Measurements from ENCODE around the gene NDUFS2.

DNA sequence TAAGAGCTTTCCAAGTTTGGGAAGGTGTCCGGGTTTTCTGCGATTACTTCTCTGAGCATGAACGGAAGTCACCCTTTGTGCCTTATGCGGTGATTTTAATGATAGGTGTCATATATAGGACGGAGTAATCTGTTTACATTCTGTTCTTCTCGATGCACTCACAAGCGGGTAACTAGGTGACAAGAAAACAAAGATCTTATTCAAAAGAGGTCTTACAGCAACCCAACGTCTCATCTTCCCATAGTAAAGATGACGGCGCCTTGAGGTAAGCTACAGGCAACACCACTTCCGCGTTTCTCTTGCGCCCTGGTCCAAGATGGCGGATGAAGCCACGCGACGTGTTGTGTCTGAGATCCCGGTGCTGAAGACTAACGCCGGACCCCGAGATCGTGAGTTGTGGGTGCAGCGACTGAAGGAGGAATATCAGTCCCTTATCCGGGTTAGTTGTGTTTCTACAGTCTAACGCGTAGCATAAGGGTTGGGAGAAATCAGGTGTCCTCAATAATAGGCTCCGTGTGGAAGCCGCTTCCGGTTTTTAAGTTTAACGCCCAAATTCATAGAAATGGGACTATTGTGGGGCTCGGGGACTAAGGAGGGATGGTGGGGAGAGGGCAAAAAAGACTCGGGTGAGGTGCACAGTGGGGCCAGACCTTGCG lies 48.4 kb upstream of the NDUFS2 start, which contains the start of gene UFC1:
- TF ChIP-seq ZNF70 (CRISPR knock-in tag; IDR thresholded peaks at IDR 0.05) = no peak
- no peak for TF ChIP-seq CREB5 (CRISPR knock-in tag; IDR thresholded peaks at IDR 0.05; ENCODE audit: low read depth)
- TF ChIP-seq ISL1 (CRISPR knock-in tag; IDR thresholded peaks at IDR 0.05) = no peak
- TF ChIP-seq BACH2 (CRISPR knock-in tag; IDR thresholded peaks at IDR 0.05; ENCODE audit: borderline replicate concordance) = no peak
- TF ChIP-seq OSR1 (CRISPR knock-in tag; IDR thresholded peaks at IDR 0.05) = no peak
- TF ChIP-seq RARB (CRISPR knock-in tag; IDR thresholded peaks at IDR 0.05) = no peak; the same call in 1 of the 2 replicates

All from SK-N-SH treated with all-trans-retinoic acid at 6 μM for 48 hours (cell line).